GM18861 (cell line): ENCODE measurements around the gene TYMP.
"Not testable (repeated sequence)": the region's sequence is repeated elsewhere in the genome, so short reads cannot be mapped to it uniquely, and the experiment has no call there.

Experiments used
- ATAC-seq: cut with Tn5 transposase; IDR thresholded peaks from one replicate; pipeline ENCODE4 v1.9.1; 2021; ENCODE audit not compliant: unreplicated experiment

The TYMP gene

DNA sequence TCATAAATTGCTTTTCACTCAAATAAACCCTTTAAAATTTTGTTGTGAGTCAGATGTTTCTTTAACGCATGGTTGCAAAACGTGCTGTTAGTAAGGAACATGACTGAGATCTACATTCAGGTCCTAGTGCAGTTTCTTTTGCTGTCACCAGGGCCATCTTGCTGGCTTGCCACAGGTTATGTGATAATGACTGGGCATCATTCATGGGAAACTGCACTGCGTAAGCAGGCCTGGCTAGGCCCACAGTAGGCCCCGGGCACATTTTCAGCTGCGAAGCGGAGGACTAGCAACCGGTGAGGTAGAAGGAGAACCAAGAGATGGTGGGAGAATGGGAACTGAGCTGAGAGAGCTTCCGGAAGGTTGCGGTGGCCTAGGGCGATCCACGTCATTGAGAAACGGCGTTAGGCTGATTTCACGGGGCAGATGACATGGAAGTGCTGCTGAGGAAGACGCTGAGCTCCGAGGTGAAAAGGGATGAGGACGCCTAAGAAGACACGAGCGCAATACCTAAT, 12.7 kb upstream of the TYMP start:
- ATAC-seq = no peak

DNA sequence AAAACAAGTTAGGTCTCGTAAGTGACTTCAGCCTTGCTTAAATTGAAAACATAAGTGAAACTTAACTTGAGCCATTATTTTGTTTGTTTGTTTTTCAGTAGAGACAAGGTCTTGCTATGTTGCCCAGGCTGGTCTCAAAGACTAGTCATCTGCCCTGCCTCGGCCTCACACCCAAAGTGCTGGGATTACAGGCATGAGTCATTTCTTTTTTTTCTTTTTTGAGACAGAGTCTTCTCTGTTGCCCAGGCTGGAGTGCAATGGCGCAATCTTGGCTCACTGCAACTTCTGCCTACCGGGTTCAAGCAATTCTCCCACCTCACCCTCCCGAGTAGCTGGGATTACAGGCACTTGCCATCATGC, 11.8 kb upstream of the TYMP start:
- not testable (repeated sequence) for ATAC-seq

DNA sequence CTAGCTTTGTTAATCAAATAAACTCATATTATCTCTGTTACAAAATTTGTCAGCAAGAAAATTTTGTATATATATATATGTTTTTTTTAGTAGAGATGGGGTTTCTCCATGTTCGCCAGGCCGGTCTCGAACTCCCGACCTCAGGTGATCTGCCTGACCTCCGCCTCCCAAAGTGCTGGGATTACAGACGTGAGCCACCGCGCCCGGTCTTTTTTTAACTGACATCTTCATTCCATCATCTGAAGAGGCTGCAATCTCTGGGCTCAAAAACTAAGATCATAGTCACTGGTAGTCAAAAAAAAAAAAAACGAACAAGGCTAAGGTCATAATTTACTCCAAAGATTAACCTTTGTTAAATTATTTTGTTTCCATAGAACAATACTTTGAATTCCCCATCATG, 10.6 kb upstream of the TYMP start:
- no peak for ATAC-seq

DNA sequence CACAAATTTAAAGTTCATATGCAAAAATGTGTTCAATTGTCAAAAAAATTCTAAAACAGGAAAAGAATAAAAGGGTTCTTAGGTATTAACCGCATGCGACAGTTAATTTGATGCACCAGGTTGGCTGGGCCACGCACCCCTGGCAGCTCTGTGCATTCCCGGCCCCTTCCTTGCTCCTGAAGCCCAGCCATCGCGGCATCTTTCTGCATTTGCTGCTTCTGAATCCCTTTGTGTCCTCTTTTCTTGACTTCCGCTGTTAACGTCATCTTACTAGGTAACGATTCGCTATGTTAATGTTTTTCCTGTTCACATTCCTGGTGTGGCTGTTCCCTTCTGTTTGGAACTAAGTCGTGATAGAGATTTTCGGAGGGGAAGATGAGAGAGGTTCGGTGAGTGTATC, 8.0 kb upstream of the TYMP start:
- no peak for ATAC-seq

DNA sequence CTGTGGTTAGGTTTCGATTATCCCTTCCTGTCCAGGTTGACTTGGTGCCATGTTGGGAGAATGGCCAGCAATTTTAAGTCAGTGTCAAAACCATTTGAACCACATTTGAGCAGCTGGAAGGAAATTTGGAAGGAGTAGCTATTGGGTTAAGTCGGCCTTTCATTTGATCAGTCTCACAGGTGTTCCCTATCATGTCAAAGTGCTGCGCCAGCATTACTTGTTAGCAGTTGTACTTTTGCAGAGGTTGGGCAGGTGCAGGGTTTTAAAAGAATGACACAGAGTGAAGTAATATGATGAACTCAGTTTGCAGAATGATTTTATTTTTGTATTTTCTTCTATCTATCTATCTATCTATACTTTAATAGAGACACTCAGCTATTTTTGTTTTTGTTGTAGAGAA, 6.4 kb upstream of the TYMP start:
- ATAC-seq = no peak

DNA sequence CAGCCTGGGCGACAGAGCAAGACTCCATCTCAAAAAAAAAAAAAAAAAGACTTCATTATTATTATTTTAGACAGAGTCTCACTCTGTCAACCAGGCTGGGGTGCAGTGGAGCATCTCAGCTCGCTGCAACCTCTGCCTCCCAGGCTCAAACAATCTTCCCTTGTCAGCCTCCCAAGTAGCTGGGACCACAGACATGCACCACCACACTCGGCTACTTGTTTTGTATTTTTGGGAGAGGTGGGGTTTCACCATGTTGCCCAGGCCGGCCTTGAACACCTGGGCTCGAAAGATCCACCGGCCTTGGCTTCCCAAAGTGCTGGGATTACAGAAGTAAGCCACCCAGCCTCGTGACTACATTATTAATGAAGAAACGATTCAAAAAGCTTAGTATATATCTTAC, 5.3 kb upstream of the TYMP start:
- ATAC-seq = no peak

DNA sequence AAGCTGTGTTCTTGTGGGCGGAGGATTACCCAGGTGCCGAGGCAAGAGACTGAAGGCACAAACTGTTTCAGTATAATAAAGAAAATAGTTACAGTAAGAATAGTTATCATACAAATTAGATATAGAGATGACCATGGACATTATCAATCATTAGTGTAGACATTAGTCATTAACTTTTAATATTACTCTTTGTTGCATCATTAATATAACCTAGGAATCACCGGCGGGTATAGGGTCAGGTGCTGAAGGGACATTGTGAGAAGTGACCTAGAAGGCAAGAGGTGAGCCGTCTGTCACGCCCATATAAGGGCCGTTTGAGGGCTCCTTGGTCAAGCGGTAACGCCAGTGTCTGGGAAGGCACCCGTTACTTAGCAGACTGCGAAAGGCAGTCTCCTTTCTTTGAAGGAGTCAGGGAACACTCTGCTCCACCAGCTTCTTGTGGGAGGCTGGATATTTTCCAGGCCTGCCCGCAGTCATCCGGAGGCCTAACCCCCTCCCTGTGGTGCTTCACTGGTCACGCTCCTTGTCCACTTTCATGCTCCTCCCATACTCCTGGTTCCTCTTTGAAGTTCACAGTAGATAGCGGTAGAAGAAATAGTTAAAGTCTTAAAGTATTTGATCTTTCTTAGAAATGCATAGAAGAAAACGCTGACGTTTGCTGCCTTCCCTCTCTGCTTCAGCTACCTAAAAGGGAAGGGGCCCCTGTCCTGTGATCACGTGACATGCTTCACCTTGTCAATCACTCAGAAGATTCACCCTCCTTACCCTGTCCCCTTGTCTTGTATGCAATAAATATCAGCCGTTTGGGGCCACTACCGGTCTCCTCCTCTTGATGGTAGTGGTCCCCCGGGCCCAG, 4.3 kb upstream of the TYMP start:
- not testable (repeated sequence) for ATAC-seq

DNA sequence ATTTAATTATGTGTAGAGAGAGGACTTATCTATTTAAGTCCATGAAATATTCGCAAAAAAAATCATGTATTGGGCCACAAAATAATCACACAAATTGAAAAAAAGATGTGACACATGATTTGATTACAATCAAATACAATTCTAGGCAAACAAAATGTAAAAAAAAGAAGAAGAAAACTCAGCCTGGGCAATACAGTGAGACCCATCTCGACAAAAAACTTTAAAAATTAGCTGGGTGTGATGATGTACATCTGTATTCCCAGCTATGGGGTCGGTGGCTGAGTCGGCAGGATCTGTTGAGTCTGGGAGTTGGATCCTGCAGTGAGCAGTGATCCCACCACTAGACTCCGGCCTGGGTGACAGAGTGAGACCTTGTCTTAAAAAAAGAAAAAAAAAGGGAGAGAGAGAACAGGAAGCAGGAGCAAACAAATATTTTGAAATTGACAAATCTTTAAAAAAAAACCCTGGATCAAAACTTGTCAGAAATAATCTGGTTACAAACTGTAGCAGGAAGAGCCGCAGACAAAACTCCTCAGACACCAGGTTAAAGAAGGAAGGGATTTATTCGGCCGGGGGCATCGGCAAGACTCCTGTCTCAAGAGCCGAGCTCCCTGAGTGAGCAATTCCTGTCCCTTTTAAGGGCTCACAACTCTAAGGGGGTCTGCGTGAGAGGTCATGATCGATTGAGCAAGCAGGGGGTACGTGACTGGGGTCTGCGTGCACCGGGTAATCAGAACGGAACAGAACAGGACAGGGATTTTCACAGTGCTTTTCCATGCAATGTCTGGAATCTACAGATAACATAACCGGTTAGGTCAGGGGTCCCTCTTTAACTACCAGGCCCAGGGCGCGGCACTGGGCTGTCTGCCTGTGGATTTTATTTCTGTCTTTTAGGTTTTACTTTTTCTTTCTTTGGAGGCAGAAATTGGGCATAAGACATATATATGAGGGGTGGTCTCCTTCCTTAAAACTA, 3.3 kb upstream of the TYMP start:
- no peak for ATAC-seq

DNA sequence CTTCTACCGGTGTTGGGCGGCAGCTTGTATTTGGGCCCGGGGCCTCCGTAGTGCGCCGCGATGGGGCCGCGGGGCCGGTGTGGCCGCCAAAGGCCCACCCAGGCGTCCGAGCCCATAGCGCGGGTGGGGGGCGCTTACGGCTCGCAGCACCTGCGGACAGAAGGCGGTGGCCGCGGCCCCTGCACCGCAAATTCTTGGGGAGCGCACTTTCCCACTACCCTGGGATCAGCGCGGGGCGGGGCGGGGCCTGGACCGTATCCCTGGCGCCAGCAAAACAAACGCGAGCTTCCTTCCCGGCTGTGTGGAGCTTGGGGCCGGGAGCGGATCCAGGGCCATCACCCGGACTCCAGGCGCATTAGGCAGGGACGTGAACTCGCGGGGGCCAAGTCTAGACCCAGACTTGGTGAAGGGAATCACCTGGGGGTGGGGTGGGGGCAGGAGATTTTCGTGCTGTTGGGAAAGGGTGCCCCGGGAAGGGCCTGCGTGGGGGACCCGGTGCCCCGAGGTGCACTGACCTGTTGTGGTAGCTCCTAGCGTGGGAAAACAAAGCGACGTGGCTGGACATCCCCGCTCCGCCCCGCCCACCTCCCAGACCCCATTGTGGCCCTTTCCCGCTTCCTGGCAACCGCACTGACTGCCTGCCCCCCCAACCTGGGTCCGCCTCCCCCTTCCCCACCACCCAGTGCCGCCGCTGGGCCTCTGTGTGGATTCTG, 2.3 kb upstream of the TYMP start:
- ATAC-seq = no peak

DNA sequence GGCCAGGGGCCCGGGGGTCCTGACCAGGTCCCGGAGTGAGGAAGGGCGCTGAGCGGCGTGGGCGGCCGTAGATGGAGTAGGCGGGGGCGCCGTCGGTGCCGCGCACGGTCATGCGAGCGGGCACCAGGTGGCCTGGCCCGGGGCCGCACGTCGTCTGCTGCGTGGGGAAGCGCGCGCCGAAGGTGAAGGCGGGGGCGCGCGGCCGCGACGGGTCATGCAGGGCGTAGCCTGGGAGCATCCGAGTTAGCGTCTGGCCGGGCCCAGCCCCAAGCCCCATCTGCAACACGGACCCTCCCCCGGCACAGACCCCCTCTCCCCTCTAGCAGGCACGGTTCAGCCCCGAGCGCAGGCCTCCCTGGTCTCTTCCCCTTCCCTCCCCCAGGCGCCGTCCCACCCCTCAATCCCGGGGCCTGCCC, 1.7 kb upstream of the TYMP start:
- no peak for ATAC-seq

DNA sequence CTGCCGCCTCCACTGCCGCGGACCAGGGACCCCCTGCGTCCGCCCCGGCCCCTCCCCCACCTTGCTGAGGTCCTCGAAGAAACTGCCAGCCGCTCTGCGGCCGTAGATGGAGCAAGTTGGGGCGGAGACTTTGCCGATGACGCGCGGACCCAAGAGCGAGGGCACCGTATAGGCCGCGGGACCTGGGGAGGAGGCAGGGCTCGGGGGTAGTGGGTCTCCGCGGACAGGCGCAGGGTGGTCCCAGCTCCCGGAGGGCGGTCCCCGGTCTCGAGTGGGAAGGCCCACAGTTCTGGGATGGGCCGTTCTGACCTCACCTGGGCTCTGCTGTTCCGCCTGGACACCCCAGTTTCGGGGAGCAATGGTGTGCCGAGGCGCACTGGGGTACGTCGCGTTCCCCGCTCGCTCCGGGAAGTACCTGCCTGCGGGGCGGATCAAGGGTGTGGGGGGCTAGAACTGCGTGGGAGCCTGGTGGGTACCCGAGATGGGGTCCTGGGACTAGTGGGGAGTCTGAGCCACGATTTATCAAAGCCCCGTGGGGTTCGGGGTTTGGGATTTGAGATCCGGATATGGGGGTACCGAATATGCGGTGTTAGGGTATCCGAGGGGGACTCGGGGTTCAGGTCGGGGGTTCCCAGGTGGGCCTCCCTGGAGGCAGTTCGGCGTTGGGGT, 1.2 kb upstream of the TYMP start:
- no peak for ATAC-seq

DNA sequence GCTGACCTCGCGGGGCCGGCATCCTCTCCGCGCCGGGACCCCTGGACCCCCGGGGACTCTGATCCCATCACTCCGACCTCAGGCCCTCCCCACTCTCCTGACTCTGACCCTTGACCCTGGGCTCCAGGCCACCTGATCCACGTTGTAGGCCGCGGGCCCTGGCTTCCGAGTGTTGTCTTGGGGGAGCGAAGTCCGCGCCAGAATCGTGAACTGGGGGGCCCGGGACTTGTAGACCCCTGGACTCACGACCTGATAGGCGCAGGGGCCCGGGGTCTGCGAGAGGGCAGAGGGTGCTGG, 716 bp upstream of the TYMP start:
- ATAC-seq = no peak

DNA sequence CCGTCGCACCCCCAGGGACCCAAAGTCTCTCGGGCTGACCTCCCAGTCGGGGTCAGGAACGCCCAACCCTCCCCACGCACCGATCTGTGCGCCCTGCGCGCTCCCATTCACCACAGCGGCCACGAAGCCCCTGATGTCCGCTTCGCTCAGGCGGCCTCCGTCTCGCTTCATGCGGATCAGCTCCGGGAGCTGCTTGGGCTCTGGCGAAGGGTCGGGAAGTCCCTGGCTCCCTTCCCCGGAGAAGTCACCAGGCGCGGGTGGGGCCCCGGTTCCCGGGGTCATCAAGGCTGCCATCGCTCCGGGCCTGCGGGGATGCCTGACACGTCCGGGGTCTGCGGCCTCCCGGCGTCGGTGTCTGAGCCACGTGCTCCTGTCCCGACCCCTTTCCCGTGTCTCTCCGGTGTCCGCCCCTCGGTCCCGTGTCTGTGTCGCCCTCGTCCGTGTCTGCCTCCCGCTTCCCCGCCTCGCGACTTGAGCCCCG, 356 bp downstream of the TYMP start:
- ATAC-seq = no peak

DNA sequence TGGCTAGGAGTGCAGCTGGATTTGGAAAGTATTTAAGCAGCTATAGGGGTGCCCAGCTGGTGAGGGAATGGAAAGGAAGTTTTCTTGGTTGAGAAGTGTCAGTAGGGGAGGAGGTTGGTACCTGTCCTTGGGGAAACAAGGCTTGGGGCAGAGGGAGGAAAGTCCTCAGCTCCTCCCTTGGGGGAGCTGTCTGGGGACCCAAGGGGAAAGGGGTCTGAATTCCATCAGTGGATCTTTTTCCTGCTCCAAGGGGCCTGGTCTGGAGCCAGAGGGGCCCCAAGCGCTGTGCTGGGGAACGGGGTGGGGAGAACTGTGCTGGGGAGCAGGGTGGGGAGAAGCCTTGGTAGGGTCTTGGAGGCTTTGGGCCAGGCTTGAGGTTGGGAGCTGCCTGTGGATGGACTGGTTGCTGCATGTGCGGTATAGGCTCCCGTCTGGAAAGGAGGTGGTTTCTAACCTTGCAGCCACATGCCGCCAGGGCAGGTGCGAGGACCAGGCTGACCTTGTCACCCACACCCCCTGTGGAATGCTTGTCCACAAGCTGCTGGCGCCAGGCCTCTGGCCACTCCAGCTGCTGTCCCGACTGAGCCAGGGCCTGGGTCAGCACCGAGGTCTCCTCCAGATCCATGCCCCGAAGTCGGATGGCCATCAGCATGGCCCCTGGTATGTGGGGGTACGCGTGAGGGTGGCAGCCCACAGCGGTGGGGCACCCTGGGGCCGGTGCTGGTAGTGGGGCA, 963 bp downstream of the TYMP start:
- ATAC-seq = no peak

DNA sequence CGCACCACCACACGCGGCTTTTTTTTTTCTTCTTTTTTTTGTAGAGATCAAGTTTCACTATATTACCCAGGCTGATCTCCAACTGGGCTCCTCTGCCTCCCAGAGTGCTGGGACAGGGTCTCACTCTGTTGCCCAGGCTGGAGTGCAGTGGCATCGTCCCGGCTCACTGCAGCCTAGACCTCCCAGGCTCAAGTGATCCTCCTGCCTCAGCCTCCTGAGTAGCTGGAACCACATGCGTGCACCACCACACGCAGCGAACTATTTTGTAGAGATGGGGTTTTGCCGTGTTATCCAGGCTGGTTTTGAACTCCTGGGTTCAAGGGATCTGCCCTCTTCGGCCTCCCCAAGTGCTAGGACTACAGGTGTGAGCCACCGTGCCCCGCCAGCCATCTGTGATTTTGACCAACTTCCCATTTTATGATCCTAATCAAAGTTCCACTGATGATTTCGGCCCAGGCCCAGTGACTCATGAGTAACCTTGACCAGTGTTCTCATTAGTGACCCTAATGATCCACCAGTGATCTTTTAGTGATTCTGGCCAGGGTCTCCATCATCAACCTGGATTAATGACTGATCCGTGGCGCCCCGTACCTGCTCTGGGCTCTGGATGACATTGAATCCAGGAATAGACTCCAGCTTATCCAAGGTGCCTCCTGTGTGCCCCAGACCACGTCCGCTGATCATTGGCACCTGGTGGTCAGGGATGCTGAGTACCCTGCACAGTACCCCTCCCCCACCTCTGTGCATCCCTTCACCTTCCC, 1.7 kb downstream of the TYMP start:
- ATAC-seq = no peak

DNA sequence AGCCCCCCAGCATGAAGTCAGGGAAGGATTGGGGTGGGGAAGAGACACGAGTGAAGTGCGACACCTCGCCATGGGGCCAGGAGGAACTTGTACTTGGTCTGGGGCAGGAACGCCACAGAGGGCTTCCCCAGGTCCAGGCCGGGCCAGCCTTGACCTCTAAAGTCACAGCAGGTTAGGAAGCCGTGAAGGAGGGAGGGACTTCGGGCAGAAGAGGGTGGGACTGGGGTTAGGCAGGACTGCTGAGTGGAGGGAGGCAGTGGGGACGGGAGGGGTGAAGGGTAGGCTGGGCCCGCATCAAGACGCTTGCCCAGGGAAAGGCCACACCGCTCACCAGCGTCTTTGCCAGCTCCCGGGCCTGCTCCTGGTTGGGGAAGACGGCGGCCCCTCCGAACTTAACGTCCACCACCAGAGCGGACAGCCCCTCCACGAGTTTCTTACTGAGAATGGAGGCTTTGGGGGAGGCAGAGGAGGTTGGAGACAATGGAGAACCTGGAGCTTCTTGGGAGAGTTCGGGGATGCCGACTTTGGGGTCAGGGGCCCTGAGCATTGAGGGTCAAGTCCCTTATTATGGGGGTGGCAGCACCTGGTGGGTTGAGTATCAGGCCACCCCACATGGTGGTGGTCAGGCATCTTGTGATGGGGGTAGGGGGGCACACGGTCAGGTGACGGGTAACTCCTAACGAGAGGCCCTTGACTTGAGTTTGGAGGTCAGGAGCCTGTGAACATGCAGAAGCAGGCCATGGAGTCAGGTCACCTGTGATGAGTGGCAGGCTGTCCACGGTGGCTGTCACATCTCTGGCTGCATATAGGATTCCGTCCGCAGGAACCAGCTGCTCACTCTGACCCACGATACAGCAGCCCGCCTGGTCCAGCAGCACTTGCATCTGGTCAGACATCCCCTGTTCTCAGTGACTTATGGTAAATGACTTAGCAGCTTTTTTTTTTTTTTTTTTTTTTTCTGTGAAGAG, 2.7 kb downstream of the TYMP start:
- no peak for ATAC-seq

DNA sequence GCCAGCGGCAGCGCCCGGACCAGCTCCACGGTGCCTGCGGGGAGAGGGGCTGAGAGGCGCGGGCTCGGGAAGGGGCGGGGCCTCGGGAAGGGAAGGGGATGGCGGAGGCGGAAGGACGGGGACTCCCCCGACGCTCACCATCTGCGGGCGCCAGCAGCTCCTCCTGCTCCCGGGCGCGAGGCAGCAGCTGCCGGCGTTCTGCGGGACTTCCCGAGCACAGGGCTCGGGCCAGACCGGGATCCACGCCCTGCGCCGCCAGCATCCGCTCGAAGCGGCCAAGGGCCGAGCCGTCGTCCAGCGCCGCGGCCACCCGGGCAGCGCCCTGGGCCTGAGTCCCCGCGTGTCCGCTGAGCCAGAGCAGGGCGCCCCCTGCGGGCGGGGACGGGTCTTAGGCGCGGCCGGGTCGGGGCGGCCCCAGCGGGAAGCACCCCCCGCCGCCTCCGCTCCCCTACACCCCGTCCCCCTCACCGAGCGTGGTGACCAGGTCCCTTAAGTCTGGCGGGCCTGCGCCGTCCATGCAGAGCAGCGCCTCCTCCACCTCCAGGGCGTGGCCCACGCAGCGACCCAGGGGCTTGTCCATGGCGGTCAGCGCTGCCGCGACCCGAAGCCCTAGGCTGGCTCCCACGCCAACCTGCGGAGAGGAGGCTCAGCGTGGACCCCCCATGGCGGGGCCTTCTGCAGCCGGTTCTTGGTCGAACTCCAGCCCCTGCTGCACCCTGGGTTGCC, 3.5 kb downstream of the TYMP start:
- peak; percentile 19 for ATAC-seq

DNA sequence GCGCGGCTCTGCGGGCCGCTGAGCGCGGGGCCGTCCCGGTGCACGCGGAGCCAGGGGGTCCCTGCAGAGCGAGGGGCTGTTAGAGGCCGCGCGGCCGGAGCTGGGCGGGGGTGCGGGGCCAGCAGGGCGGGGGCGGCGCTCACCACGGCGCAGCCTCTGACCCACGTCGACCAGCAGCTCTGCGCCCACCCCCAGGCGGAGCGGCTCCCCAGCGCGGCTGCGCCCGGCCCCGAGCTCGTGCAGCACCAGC, 4.0 kb downstream of the TYMP start:
- no peak for ATAC-seq
